Mesendoderm (in vitro differentiated cells): ENCODE data around the gene PHIP.

Source experiments
- DNase-seq: peaks from one replicate; pipeline ENCODE4 v3.0.0; 2013
- H2AK5ac ChIP-seq: 2 replicates; pipeline ENCODE4 v1.6.1; 2013; ENCODE audit warnings: low read length, inconsistent platforms
- H2BK120ac ChIP-seq: 2 replicates; pipeline ENCODE4 v1.6.1; 2013; ENCODE audit warnings: low read depth, mild to moderate bottlenecking, low read length, moderate library complexity, mixed read lengths
- H2BK15ac ChIP-seq: replicated peaks from 2 replicates; pipeline ENCODE4 v1.6.1; 2013; ENCODE audit warnings: low read depth, mild to moderate bottlenecking, moderate library complexity
- H2BK5ac ChIP-seq: 2 replicates; pipeline ENCODE4 v1.6.1; 2013; ENCODE audit warnings: low read length, inconsistent platforms
- H3K18ac ChIP-seq: 2 replicates; pipeline ENCODE4 v1.6.1; 2013; ENCODE audit warnings: mild to moderate bottlenecking, low read length, mixed read lengths
- H3K23ac ChIP-seq: one replicate; pipeline ENCODE4 v1.6.1; 2013; ENCODE audit warnings: low read length
- H3K27ac ChIP-seq: 2 replicates; pipeline ENCODE4 v1.5.1; 2013; ENCODE audit warnings: low read depth, mild to moderate bottlenecking, inconsistent platforms, low read length, moderate library complexity
- H3K27me3 ChIP-seq: 2 replicates; pipeline ENCODE4 v1.6.1; 2013; ENCODE audit warnings: low read length, control low read depth, mild to moderate bottlenecking, inconsistent platforms; ENCODE audit not compliant: insufficient read depth, poor library complexity
- H3K36me3 ChIP-seq: 2 replicates; pipeline ENCODE4 v1.6.1; 2013; ENCODE audit warnings: low read length, inconsistent platforms; ENCODE audit not compliant: control insufficient read depth, insufficient read depth
- H3K4ac ChIP-seq: one replicate; pipeline ENCODE4 v1.6.1; 2013; ENCODE audit warnings: low read depth, mild to moderate bottlenecking, low read length, moderate library complexity
- H3K4me1 ChIP-seq: 2 replicates; pipeline ENCODE4 v1.6.1; 2013; ENCODE audit warnings: low read depth, low read length, inconsistent platforms; ENCODE audit not compliant: control insufficient read depth
- H3K4me2 ChIP-seq: 2 replicates; pipeline ENCODE4 v1.6.1; 2013; ENCODE audit warnings: low read length
- H3K4me3 ChIP-seq: 2 replicates; pipeline ENCODE4 v1.5.1; 2013; ENCODE audit warnings: mild to moderate bottlenecking, low read length
- H3K56ac ChIP-seq: one replicate; pipeline ENCODE4 v1.6.1; 2013; ENCODE audit warnings: low read length
- H3K79me1 ChIP-seq: 2 replicates; pipeline ENCODE4 v1.6.1; 2013; ENCODE audit warnings: low read length, inconsistent platforms
- H3K79me2 ChIP-seq: 2 replicates; pipeline ENCODE4 v1.6.1; 2013; ENCODE audit warnings: mild to moderate bottlenecking, low read length; ENCODE audit not compliant: control insufficient read depth, insufficient read depth
- H3K9ac ChIP-seq: 2 replicates; pipeline ENCODE4 v1.6.1; 2013; ENCODE audit warnings: low read length, inconsistent platforms
- H4K5ac ChIP-seq: one replicate; pipeline ENCODE4 v1.6.1; 2013; ENCODE audit warnings: low read length
- H4K8ac ChIP-seq: one replicate; pipeline ENCODE4 v1.6.1; 2013; ENCODE audit warnings: low read depth, mild to moderate bottlenecking, control low read depth, low read length, moderate library complexity
- WGBS: extraction: QIAGEN DNeasy Blood & Tissue Kit; methylation state at CpG from one replicate; pipeline ENCODE4 v1.1.7; 2013; ENCODE audit warnings: low lambda C conversion rate, missing lambda C conversion rate; ENCODE audit not compliant: insufficient coverage; ENCODE audit errors: extremely low coverage; 5-methylcytosine and 5-hydroxymethylcytosine counted together

The PHIP gene

DNA sequence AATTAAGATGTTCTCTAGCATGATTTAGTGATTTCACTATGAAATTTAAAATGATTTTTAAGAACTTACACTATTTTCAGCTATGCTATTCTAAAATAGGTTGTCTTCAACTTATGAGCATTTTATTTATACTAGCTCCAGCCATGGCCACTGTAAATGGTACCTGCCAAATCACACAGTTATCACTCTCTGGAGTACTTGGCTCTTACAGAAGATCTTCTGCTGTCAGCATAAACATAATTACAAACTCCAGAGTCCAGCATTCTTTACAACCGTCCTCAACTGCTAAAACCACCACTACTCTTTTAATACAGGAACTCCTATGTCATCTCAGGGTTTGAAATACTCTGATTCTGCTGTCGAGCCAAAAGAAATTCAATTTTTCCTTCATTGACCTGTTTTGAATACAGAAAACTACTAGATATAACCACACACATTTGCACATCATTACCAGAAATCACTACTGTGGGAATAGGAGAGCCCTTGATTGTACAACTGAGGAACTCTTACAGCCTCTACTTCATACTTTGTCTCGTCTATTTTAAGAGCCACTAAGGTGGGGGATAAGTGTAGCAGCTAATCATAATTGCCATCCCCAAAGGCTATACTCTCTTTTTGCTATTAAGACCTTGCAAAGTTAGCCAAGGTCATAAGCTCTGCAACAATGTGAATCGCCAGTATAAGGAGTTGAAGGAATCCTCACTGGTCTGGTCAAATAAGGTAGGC is 93.7 kb downstream of the PHIP start:
- no peak overlapping the region for H2BK5ac ChIP-seq
- H3K56ac ChIP-seq = no peak overlapping the region
- no peak overlapping the region for H2BK15ac ChIP-seq
- no peaks in the 10 kb centered on the region for H3K4me1 ChIP-seq
- no peak overlapping the region for H4K5ac ChIP-seq
- no peak overlapping the region for H4K8ac ChIP-seq
- peaks cover 1% of the 10 kb centered on the region for H3K36me3 ChIP-seq
- DNase-seq = no peak
- no peak overlapping the region for H3K27ac ChIP-seq
- H3K4me2 ChIP-seq = no peak overlapping the region
- no peak overlapping the region for H2AK5ac ChIP-seq
- H3K9ac ChIP-seq = no peak overlapping the region
- H3K79me2 ChIP-seq = no peaks in the 10 kb centered on the region
- no peak overlapping the region for H3K4me3 ChIP-seq
- H3K23ac ChIP-seq = no peak overlapping the region
- H2BK120ac ChIP-seq = no peak overlapping the region
- no peak overlapping the region for H3K18ac ChIP-seq
- H3K4ac ChIP-seq = no peak overlapping the region
- no peaks in the 10 kb centered on the region for H3K79me1 ChIP-seq
- no CpG with 5 or more reads among the region's 4 CpGs for WGBS
- no peaks in the 10 kb centered on the region for H3K27me3 ChIP-seq

DNA sequence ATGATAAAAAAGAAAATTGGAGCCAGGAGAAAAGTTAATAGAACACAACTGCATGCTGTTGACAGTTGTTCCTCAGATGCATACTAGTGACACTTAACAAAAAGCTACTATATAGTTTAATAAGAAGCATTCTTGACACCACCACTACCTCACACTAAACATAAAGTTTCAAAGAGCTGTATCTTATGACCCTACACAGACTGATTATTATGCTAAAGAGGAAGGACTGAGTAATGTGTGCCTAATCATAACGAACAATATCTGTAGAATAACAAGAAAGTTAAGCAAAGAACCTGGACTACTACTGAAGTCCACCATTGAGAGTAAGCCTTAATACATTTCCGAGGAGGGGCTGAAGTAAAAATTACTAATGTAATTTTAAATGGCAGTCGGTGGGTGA is 110.9 kb downstream of the PHIP start:
- Histone ChIP-seq H2AK5ac (no peak overlapping the region), H4K8ac (no peak overlapping the region), H3K18ac (no peak overlapping the region), H3K27ac (no peak overlapping the region), H3K27me3 (no peaks in the 10 kb centered on the region), H3K4me3 (no peak overlapping the region), H3K4ac (no peak overlapping the region), H2BK5ac (no peak overlapping the region), H3K56ac (no peak overlapping the region), H2BK120ac (no peak overlapping the region), H3K79me2 (no peaks in the 10 kb centered on the region), H2BK15ac (no peak overlapping the region), H3K79me1 (no peaks in the 10 kb centered on the region), H3K23ac (no peak overlapping the region), H3K9ac (no peak overlapping the region), H4K5ac (no peak overlapping the region), H3K4me2 (no peak overlapping the region), H3K36me3 (peaks cover 1% of the 10 kb centered on the region), H3K4me1 (no peaks in the 10 kb centered on the region)
- WGBS = no CpG with 5 or more reads among the region's 3 CpGs
- DNase-seq = no peak

DNA sequence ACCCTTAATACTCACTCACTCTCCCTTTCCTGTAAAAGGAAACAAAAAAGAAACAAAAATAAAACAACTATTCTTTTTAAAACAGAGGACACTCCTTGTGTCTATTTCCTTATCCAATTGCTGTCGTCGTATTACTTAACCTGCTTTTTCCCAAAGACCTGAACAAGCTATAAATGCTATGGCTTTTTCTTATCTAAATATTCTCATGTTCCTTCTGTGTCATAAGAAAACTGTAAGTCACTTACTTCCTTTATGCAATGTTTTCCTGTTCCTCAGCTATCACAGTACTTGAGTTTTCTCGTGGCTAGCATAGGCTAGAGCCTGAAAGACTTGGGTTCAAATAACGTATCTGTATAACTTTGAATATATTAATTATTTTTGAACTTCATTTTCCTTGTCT is 111.5 kb downstream of the PHIP start:
- H3K9ac ChIP-seq = no peak overlapping the region
- no peaks in the 10 kb centered on the region for H3K4me1 ChIP-seq
- no peaks in the 10 kb centered on the region for H3K79me2 ChIP-seq
- H3K23ac ChIP-seq = no peak overlapping the region
- H3K18ac ChIP-seq = no peak overlapping the region
- peaks cover 1% of the 10 kb centered on the region for H3K36me3 ChIP-seq
- no peak overlapping the region for H2AK5ac ChIP-seq
- H3K56ac ChIP-seq = no peak overlapping the region
- no peak overlapping the region for H3K4me2 ChIP-seq
- WGBS = no CpG with 5 or more reads among the region's 4 CpGs
- H2BK120ac ChIP-seq = no peak overlapping the region
- no peak overlapping the region for H2BK15ac ChIP-seq
- H3K79me1 ChIP-seq = no peaks in the 10 kb centered on the region
- H3K4me3 ChIP-seq = no peak overlapping the region
- no peak overlapping the region for H4K5ac ChIP-seq
- H3K27ac ChIP-seq = no peak overlapping the region
- no peak overlapping the region for H2BK5ac ChIP-seq
- no peak overlapping the region for H4K8ac ChIP-seq
- no peak for DNase-seq
- no peaks in the 10 kb centered on the region for H3K27me3 ChIP-seq
- H3K4ac ChIP-seq = no peak overlapping the region

DNA sequence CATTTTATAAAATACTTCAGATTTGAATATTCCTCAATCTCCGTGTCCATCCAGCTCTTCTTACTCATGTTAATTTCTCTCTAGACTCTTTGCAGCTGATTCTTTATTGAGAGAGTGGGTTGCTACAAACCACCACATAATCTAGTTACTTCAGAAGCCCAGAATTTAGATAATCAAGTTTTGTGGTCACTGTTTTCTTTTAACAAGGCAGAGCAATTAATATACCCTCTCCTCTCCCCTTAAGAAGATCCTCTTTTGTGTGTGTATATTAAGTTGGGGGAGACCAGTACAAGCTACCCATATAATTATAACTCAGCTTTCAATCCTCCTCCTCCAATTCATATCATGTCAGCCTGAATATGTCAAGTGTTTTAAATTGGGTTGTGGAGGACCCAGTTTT is 115.6 kb downstream of the PHIP start:
- Histone ChIP-seq H3K4me3 (no peak overlapping the region), H2BK5ac (no peak overlapping the region), H3K27ac (no peak overlapping the region), H3K56ac (no peak overlapping the region), H3K79me1 (peaks cover 2% of the 10 kb centered on the region), H3K36me3 (peaks cover 1% of the 10 kb centered on the region), H3K27me3 (no peaks in the 10 kb centered on the region), H3K4ac (no peak overlapping the region), H4K8ac (no peak overlapping the region), H3K4me1 (no peaks in the 10 kb centered on the region), H3K4me2 (no peak overlapping the region), H2AK5ac (no peak overlapping the region), H3K18ac (no peak overlapping the region), H3K79me2 (no peaks in the 10 kb centered on the region), H3K23ac (no peak overlapping the region), H3K9ac (no peak overlapping the region), H2BK120ac (no peak overlapping the region), H2BK15ac (no peak overlapping the region), H4K5ac (no peak overlapping the region)
- no peak for DNase-seq
- no CpG with 5 or more reads among the region's 1 CpG for WGBS

DNA sequence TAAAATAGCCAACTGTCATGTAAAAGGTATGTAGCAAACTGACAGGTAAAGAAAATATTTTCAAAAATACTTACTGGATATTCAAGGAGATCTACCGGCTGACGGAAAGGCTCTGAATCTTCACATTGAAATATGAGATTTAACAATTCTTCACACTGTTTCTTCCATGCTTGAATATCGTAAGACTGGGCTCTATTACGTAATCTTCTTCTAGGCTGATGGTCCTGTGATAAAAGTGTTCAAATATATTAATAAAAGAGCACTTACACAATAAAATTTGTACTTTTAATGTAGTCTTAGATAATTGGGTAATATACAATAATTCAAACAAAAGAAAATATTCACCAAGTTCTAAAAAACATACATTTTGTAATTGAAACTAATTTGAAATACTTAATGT is 123.3 kb downstream of the PHIP start:
- Histone ChIP-seq H4K5ac (no peak overlapping the region), H3K18ac (no peak overlapping the region), H3K4me2 (no peak overlapping the region), H3K4me3 (no peak overlapping the region), H3K27ac (no peak overlapping the region), H3K9ac (no peak overlapping the region), H2BK5ac (no peak overlapping the region), H3K23ac (no peak overlapping the region), H2BK120ac (no peak overlapping the region), H3K79me1 (peaks cover under 1% of the 10 kb centered on the region), H3K27me3 (no peaks in the 10 kb centered on the region), H3K79me2 (no peaks in the 10 kb centered on the region), H3K4ac (no peak overlapping the region), H3K4me1 (no peaks in the 10 kb centered on the region), H2AK5ac (no peak overlapping the region), H2BK15ac (no peak overlapping the region), H3K56ac (no peak overlapping the region), H3K36me3 (no peaks in the 10 kb centered on the region), H4K8ac (no peak overlapping the region)
- no CpG with 5 or more reads among the region's 4 CpGs for WGBS
- DNase-seq = no peak

DNA sequence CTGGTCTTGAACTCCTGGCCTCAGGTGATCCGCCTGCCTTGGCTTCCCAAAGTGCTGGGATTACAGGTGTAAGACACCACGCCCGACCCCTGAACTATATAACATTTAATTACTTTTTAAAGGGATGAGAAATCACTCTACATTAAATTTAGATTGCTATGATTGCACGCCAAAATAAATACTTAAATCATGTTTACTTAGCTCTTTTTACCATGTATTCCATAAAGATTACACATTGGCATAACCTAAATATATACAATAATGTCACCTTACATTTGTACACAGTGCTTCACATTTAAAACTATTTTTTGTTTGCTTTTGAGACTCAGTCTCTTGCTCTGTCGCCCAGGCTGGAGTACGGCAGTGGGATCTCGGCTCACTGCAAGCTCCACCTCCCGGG is 124.3 kb downstream of the PHIP start:
- Histone ChIP-seq H2BK5ac (no peak overlapping the region), H3K56ac (no peak overlapping the region), H3K18ac (no peak overlapping the region), H2BK15ac (no peak overlapping the region), H4K5ac (no peak overlapping the region), H3K27ac (no peak overlapping the region), H2AK5ac (no peak overlapping the region), H3K4me2 (no peak overlapping the region), H3K4me1 (no peaks in the 10 kb centered on the region), H3K4ac (no peak overlapping the region), H3K36me3 (no peaks in the 10 kb centered on the region), H3K79me1 (no peaks in the 10 kb centered on the region), H4K8ac (no peak overlapping the region), H3K27me3 (no peaks in the 10 kb centered on the region), H3K79me2 (no peaks in the 10 kb centered on the region), H3K9ac (no peak overlapping the region), H3K4me3 (no peak overlapping the region), H3K23ac (no peak overlapping the region), H2BK120ac (no peak overlapping the region)
- no peak for DNase-seq
- no CpG with 5 or more reads among the region's 8 CpGs for WGBS
